Left ventricle myocardium inferior (tissue), 1 donor: ENCODE data around the gene APCDD1L. TPM values are rescaled to one million over a fixed set of nuclear protein-coding genes. Genes with fewer than 3 reads are reported as not detected.
A peak's percentile ranks its signal among the peaks of the same experiment; 100 is the strongest.

Source experiments
- DNase-seq: peaks from one replicate; pipeline ENCODE4 v3.0.0-alpha.2; 2020
- H3K27ac ChIP-seq: fragments of 200-600 bp; replicated peaks from 2 replicates; pipeline ENCODE4 v1.8.0; 2021
- H3K27me3 ChIP-seq: fragments of 200-600 bp; 2 replicates; pipeline ENCODE4 v1.8.0; 2021; ENCODE audit warnings: low read depth
- H3K36me3 ChIP-seq: fragments of 200-600 bp; 2 replicates; pipeline ENCODE4 v1.8.0; 2021
- H3K4me1 ChIP-seq: fragments of 200-600 bp; 2 replicates; pipeline ENCODE4 v1.8.0; 2021
- H3K4me3 ChIP-seq: fragments of 200-600 bp; 2 replicates; pipeline ENCODE4 v1.8.0; 2021; ENCODE audit warnings: mild to moderate bottlenecking, moderate library complexity
- H3K9me3 ChIP-seq: fragments of 200-600 bp; replicated peaks from 2 replicates; pipeline ENCODE4 v1.8.0; 2021
- intact Hi-C: fragments of 100-400 bp; cut with micrococcal nuclease; formaldehyde crosslinking; loops from one replicate; pipeline ENCODE4 v1.11.0; 2022
- total RNA-seq: library from RNA; stranded (reverse); fragmentation: NEBNext Ultra II Directional; extraction: Animal tissue kit (Norgen Biotek cat#: 25700); gene quantifications from one replicate; pipeline ENCODE4 v1.2.1, GENCODE V29; 2021
- TF ChIP-seq, protein P1 (sequence below): fragments of 200-600 bp; IDR thresholded peaks from 2 replicates; pipeline ENCODE4 v1.8.0; 2021; ENCODE audit warnings: antibody characterized with exemption, mild to moderate bottlenecking, borderline replicate concordance
- donor health status: DM: no; HTN: yes; CAD: no; lungs with severe emphysema.

The APCDD1L gene
- total RNA-seq, 1 donor from 2014 or later, result 0.91 TPM

DNA sequence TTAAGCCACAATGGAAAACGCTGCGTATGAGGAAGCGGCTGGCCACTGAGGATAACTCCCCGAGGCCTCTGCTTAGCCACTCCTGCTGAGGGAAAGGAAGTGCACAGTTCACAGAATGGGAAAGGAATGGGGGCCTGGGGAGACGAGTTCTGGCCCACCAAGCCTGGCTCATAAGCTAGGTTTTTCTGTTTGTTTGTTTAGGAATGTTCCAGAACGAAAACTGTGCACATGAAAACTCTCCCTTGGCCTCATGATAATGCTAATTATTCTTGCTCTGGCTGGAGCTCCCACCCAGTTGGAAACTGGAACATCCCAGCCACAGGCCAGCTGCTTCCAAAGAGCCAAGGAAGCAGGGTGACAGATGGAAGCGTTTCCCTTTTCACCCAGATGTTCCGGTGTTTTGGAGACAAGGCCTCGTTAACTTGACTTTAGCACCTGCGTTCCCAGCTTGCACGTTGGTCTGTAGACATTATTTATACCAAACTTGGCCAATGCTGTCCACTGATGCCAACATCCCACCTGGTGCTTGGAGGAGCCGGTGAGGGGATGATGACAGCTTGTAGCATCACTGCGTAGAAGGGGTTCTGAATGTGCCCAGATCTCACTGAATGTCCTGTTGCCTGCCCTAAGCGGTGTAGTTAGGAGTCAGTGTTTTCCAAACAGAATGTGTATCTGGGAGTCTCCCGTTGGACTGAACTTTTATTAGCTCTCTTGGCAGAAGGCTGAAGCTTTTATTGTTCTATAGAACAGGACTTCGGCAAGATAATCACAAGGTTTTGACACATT lies 34.5 kb downstream of the APCDD1L start:
- H3K4me3 ChIP-seq, result no peak overlapping the region
- H3K4me1 ChIP-seq, result no peaks in the 10 kb centered on the region
- peaks cover 40% of the 10 kb centered on the region for H3K9me3 ChIP-seq
- TF ChIP-seq, protein P1, sequence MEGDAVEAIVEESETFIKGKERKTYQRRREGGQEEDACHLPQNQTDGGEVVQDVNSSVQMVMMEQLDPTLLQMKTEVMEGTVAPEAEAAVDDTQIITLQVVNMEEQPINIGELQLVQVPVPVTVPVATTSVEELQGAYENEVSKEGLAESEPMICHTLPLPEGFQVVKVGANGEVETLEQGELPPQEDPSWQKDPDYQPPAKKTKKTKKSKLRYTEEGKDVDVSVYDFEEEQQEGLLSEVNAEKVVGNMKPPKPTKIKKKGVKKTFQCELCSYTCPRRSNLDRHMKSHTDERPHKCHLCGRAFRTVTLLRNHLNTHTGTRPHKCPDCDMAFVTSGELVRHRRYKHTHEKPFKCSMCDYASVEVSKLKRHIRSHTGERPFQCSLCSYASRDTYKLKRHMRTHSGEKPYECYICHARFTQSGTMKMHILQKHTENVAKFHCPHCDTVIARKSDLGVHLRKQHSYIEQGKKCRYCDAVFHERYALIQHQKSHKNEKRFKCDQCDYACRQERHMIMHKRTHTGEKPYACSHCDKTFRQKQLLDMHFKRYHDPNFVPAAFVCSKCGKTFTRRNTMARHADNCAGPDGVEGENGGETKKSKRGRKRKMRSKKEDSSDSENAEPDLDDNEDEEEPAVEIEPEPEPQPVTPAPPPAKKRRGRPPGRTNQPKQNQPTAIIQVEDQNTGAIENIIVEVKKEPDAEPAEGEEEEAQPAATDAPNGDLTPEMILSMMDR, result no peak
- no peaks in the 10 kb centered on the region for H3K36me3 ChIP-seq
- intact Hi-C loops, result no loop called here
- no peak for DNase-seq
- no peaks in the 10 kb centered on the region for H3K27me3 ChIP-seq
- peak overlapping the region; percentile 44 for H3K27ac ChIP-seq

DNA sequence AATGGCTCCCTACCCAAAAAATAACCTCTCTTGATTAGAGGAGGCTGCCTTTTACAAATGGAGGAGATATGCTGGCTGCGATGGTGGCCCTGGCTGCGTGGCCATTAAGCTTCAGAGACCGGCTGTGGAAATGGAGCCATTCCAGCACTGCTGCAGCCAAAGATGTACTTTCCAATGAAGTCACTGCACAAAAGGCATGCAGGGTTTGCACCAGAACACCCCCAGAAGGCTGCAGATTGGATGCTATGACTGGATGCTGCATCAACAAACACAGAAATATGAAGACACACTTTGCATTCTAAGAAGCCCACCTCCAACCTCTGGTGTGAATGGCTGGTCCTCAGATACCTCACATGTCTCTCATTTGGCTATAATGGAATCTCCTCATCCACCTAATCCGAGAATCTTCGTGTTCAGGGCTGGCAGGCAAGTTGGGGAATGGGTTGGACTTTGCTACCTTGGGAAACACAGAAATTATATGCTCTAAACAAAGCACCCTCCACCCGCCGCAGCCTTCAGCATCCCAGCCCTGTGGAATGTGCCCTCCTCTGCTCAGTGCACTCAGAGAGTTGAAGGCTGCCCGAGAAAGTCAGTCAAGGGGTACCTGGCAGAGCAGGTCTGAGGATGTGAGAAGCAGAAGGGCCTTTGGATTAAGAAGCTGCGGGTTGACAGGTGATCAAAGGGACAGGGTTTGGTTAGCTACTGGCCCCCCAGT lies 35.3 kb downstream of the APCDD1L start:
- intact Hi-C loops, result no loop called here
- Histone ChIP-seq H3K9me3 (peaks cover 32% of the 10 kb centered on the region), H3K36me3 (no peaks in the 10 kb centered on the region), H3K27me3 (no peaks in the 10 kb centered on the region), H3K4me3 (no peak overlapping the region), H3K4me1 (no peaks in the 10 kb centered on the region), H3K27ac (peak overlapping the region; percentile 28)
- TF ChIP-seq, protein P1, result no peak
- peak; percentile 40 for DNase-seq

DNA sequence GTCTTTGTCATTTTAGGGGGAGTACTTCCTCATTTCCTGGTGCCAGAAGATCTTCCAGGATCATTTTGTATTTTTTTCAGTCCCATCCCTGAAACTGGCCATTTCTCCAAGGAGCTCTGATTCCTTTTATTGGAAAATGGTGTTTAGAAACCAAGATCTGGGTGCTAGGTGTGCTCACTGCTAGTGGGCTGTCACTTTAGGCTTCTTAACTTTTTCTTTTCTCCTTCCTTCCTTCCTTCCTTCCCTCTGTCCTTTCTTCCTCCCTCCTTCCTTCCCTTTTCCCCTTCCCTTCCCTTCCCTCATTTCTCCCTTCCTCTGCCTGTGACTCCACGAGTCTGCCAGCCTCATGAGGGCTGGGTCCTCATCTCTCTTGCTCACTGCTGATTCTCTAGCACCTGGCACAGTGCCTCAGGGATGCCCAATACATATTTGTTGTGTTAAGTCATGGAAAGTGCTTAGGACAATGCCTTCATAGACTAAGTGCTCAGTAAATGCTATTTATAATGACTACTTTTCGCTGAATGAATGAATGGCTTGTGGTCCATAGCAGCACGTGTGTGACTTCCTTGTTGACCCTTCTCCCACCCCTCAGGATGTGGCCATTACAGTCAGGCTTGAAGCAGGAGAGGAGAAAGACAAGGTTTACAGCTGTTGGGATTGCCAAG lies 36.9 kb downstream of the APCDD1L start:
- no peak overlapping the region for H3K4me3 ChIP-seq
- H3K27ac ChIP-seq, result no peak overlapping the region
- H3K36me3 ChIP-seq, result no peaks in the 10 kb centered on the region
- no peaks in the 10 kb centered on the region for H3K27me3 ChIP-seq
- TF ChIP-seq, protein P1, result no peak
- DNase-seq, result no peak
- peaks cover 32% of the 10 kb centered on the region for H3K9me3 ChIP-seq
- H3K4me1 ChIP-seq, result no peaks in the 10 kb centered on the region
- intact Hi-C loops, result no loop called here

GRCh38 chr20:58475466-58475865 lies 39.7 kb downstream of the APCDD1L start:
- Histone ChIP-seq H3K27me3 (no peaks in the 10 kb centered on the region), H3K27ac (no peak overlapping the region), H3K4me3 (no peak overlapping the region), H3K4me1 (peaks cover 9% of the 10 kb centered on the region), H3K36me3 (no peaks in the 10 kb centered on the region), H3K9me3 (peaks cover 32% of the 10 kb centered on the region)
- no peak for DNase-seq
- intact Hi-C loops, result no loop called here
- TF ChIP-seq, protein P1, result no peak
